Fibroblast of the conjunctiva (primary cell): ENCODE measurements around the gene TRPM7.
"Not testable (repeated sequence)": the region's sequence is repeated elsewhere in the genome, so short reads cannot be mapped to it uniquely, and the experiment has no call there.

Source experiments
- DNase-seq: peaks from one replicate; pipeline ENCODE4 v3.0.0-alpha.2; 2010; ENCODE audit warnings: low read depth

Gene TRPM7

GRCh38 chr15:50686469-50687301, at the start of gene TRPM7:
TSS of gene TRPM7 (minus strand) at chr15:50686797. CDS start at chr15:50686533, 264 bp downstream.
- peak; percentile 55 for DNase-seq

DNA sequence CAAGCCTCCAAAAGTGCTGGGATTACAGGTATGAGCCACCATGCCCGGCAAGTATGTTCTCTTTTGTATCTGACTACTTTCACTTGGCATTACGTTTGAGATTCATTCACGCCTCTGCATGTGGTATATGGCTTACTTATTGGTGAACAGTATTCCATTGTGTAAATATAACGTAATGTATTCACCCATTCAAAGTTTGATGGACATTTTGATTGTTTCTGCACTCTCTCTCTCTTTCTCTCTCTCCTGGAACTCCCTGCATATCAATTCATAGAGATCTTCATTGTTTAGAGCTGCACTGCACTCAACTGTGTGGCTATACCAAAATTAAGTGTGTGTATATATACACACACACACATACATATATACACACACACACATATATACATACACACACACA, 48.6 kb upstream of the TRPM7 start:
- DNase-seq = no peak

- no peak for DNase-seq
Measured at GRCh38 chr15:50726315-50726714, 39.7 kb upstream of the TRPM7 start.

GRCh38 chr15:50718700-50719125, 32.1 kb upstream of the TRPM7 start:
- DNase-seq = no peak

DNA sequence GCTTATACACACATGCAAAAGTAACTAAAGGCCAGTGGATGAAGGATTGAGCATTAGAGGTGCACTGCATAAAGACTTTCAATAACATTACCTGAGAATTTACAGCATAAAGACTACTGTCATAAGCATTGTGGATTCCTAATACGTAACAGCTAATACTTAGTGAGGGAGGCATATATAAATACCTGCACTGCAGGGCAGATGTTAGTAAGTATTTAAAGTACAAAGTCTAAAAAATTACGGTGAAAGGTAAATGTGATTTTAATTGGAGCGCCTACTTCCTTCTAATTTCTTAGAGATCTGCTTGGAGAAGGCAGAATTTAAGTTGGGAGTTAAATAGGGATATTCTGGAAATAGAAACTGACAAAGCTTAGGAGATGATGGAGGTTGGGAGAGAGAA, 25.4 kb upstream of the TRPM7 start:
- DNase-seq = no peak

GRCh38 chr15:50710585-50710984, 24.0 kb upstream of the TRPM7 start:
- no peak for DNase-seq

- no peak for DNase-seq
Measured at GRCh38 chr15:50707878-50708427, 21.4 kb upstream of the TRPM7 start.

DNA sequence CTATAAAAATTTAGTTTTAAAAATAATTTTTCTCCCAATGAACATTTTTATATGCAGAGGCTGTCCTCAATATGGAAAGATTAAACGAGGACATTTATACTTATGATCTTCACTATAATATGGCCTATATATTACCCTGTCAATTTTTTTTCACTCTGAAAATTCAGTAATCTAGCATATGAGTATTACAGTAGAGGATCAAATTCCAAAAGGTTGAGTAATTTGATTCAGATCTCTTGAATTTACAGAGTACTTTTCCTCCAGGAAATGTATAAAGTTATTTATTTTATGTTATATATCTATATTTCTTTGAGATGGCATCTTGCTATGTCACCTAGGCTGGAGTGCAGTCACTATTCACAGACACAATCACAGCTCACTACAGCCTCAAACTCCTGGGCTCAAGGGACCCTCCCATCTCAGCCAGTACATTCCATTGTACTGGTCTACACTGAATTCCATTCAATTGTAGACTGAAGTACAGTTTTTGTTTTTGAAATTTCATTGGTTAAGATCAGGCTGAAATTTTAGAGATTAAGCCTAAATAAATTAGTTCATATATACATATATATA, 16.3 kb upstream of the TRPM7 start:
- DNase-seq = no peak

DNA sequence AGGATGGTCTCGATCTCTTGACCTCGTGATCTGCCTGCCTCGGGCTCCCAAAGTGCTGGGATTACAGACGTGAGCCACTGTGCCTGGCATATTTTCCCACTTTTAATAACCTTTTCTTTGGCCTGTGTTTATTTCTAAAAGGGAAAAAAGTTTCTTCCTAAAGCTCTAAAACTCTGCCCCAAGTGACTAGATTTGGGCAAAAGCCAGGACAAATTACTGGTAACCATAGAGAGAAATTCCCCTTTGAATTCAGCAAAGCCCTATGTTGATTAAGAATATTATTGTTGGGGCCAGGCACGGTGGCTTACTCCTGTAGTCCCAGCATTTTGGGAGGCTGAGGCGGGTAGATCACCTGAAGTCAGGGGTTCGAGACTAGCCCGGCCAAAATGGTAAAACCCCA, 11.5 kb upstream of the TRPM7 start:
- DNase-seq = no peak

DNA sequence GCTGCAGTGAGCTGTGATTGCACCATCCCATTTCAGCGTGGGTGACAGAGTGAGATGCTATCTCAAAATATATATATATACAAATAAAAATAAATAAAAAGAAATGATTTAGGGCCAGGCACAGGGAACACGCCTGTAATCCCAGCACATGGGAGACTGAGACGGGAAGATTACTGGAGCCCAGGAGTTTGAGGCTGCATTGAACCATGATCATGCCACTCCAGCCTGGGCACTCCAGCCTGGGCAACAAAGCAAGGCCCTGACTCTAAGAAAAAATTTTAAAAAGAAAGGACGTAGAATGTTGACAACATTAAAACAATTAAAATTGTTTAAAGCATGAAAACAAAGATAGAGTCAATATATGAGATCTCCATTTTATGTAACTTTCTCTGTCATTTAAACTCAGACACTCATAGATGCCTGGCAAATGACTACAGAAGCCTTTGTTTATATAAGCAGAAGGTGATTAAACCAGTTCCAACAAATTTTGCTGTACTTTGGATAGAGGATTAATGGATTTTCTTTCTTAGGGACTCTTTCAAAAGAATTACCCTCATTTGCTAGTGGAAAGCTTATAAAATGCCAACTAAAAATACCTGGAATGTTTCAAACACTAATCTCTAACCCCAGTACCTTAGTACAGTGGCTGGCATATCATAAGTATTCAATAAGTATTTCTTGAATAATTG, 10.7 kb upstream of the TRPM7 start:
- DNase-seq = no peak

- not testable (repeated sequence) for DNase-seq
Measured at GRCh38 chr15:50694634-50695165, 8.1 kb upstream of the TRPM7 start.

DNA sequence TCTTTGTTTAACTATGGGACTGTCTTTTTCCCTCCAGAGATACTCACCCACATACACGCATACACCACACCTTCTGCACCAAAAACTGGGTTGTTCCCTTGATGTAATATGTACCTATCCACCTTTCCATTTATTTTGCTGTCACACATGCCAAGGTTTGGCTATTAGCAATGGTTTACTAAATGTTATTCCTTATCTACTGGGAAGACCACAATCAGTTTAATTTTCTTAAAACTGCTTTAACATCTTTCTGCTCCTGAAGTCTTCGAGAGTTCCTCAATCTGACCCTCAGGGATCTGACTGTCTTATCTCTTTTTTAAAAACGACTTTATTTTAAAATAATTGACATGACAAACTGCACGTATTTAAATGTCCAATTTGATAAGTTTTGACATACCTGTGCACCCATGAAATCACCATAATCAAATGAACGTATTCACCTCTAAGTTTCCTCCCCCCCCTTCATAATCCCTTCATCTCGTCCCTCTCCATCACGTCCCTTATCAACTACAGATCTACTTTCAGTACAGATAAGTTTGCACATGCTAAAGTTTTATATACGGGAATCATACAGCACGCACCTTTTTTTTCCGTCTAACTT, 805 bp upstream of the TRPM7 start:
- DNase-seq = no peak

DNA sequence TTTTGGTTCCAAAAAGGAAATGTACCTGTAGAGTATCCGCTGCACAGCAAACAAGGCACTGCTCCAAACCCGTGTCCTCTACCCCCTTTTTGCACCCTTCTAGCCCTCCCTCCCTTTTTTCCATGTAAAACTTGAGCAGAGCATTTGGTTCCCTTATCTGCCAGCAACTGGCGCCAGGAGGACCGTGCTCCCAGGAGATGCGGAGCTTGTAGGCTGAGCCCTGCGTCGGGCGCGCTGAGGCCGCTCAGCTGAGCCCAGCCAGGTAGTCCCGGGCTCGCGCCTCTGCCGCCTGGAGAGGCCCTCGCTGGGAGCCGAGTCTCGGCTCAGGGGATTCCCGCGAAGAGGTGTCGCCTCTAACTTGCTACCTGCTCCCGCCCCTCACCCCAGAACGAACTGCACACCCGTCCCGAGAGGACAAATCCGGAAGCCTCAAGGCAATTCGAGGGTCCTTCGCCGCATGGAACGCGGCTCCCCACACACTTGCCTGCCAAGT, 575 bp downstream of the TRPM7 start:
- no peak for DNase-seq

DNA sequence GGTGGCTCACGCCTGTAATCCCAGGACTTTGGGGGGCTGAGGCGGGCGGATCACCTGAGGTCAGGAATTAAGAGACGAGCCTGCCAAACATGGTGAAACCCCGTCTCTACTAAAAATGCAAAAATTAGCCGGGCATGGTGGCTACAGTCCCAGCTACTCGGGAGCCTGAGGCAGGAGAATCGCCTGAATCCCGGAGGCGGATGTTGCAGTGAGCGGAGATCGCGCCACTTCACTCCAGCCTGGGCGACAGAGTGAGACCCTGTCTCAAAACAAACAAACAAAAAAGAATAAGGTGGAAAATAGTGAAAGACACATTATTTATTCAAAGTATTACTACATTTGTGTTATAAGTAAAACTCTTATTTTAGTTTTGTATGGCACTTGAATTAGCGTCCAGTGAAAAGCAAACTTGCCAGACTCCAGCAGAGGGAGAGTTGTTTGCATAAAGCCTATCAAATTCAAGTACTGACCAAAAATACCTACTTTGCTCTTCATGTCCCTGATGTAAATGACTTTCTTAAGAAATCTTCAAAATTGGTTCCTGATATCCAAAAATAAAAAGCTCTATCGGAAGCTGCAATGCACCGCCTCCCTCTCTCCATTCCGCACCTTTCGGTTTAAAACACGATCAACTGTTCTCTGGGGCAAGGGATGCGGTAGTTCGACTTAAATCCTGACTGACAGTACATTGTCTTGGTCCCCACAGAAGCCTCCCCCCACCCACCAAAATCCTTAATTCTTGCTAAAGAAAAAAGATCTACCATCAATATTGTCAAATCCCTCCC, 1.2 kb downstream of the TRPM7 start:
- no peak for DNase-seq

DNA sequence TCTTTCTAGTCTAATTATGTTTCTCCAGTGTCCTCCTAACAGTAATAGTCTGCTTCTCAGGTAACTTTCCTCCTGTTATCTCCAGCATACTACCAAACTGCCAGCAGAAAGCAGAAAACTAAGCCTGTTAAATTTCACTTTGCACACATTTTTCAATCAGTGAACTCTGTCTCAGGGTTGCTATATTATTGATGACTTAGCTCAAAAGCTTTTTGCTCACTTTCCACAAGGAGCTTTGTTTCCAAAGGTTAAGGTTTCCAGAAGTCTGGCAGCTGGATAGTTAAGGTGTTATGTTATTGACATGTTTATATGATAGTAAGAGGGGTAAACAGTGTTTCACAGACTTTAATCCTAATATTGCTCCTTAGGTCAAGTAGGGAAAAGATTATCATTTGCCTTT, 5.1 kb downstream of the TRPM7 start:
- DNase-seq = no peak

DNA sequence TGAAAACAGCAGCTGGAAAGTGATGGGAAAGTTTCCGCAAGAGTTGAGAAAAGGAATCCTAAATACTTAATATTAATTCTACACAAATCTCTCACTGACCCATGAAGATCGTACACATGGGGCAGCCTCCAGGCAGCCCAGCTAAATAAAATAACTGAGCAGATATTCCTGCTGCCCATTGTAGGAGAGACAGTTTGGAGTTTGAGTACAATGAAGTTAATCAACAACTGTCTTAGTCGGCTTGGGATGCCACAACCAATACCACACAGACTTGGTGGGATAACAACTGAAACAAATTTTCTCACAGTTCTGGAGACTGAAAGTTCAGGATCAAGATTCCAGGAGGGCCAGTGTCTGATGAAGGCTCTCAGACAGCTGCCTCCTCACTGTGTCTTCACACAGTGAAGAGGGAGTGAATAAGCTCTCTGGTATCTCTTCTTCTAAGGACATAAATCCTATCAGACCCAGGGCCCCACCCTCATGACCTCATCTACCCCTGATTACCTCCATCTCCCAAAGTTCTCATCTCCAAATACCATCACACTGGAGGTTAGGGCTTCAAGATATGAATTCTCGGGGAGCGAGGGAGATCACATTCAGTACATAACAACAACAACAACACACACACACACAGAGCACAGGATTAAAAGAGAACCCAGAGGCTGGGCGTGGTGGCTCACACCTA, 9.7 kb downstream of the TRPM7 start:
- no peak for DNase-seq

GRCh38 chr15:50675535-50676144, 11.0 kb downstream of the TRPM7 start:
- DNase-seq = no peak

GRCh38 chr15:50670115-50670514, 16.5 kb downstream of the TRPM7 start:
- no peak for DNase-seq

DNA sequence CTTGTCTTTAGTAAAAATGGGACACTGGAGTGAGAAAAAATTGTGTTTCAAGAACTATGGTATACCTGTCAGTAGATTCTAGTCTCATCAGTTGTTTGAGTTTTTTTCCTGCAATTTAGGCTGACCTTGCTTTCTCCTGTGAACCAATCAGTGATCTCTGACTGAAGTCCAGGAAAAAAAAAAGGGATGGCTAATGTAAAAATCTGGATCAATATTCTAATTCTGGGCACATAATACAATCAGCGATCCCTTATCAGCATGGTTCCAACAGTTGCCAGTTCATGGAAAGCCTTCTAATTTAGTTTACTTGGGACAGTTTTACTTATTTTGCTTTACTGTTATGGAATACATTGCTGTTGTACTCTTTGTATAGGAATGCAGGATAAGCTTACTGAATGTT, 17.0 kb downstream of the TRPM7 start:
- DNase-seq = no peak

GRCh38 chr15:50665938-50666337, 20.7 kb downstream of the TRPM7 start:
- no peak for DNase-seq
